GM21529 (cell line): Measurements from ENCODE around the gene CREB3L1.

Source experiments
- ATAC-seq: cut with Tn5 transposase; IDR thresholded peaks from one replicate; pipeline ENCODE4 v1.9.1; 2021; ENCODE audit not compliant: unreplicated experiment

The CREB3L1 gene

DNA sequence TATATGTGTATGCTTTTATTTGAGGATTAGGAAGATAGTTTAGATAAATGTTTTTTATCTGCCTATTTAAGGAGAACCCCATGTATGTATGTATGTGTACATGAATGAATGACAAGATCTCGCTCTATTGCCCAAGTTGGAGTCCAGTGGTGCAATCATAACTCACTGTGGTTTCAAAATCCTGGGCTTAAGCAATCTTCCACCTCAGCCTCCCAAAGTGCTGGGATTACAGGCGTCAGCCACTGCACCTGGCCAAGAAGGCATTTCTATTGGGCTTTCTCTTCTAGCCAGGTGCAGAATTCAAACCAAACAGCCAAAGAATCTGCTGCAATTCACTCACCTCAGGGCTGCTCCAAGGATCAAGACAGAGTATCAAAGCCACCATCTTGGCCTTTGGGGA lies 44.3 kb downstream of the CREB3L1 start:
- no peak for ATAC-seq

- no peak for ATAC-seq
Measured at GRCh38 chr11:46322759-46323158, 45.3 kb downstream of the CREB3L1 start.

GRCh38 chr11:46326813-46327416 lies 49.5 kb downstream of the CREB3L1 start:
- no peak for ATAC-seq

- no peak for ATAC-seq
Measured at GRCh38 chr11:46327829-46328228, 50.4 kb downstream of the CREB3L1 start.

- ATAC-seq: no peak
Measured at GRCh38 chr11:46330154-46330553, 52.7 kb downstream of the CREB3L1 start.

GRCh38 chr11:46330563-46331281 lies 53.3 kb downstream of the CREB3L1 start:
- no peak for ATAC-seq

- no peak for ATAC-seq
Measured at GRCh38 chr11:46331282-46331984, 54.0 kb downstream of the CREB3L1 start.

DNA sequence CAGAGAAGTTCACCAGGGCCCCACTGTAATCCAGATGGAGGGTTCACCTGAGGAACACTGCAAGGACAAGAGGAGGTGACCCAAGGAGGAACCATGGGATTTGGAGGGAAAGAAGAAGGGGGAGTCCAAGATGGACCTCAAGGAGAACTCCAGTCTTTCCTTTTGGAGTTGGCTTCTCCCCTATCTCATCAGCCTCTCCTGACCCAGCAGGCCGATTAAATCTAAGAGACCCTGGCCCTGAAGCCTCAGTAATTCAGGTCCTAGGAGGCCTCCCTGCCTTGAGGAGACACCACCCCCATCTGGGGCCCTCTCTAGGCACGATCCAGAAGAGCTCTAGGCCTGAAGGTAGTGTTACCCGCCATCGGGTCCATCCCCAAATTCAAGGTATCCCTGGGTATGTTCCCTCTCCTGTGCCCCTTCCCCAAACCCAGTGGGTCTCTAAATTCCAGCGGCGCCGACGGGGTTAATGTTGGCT lies 54.7 kb downstream of the CREB3L1 start:
- no peak for ATAC-seq

DNA sequence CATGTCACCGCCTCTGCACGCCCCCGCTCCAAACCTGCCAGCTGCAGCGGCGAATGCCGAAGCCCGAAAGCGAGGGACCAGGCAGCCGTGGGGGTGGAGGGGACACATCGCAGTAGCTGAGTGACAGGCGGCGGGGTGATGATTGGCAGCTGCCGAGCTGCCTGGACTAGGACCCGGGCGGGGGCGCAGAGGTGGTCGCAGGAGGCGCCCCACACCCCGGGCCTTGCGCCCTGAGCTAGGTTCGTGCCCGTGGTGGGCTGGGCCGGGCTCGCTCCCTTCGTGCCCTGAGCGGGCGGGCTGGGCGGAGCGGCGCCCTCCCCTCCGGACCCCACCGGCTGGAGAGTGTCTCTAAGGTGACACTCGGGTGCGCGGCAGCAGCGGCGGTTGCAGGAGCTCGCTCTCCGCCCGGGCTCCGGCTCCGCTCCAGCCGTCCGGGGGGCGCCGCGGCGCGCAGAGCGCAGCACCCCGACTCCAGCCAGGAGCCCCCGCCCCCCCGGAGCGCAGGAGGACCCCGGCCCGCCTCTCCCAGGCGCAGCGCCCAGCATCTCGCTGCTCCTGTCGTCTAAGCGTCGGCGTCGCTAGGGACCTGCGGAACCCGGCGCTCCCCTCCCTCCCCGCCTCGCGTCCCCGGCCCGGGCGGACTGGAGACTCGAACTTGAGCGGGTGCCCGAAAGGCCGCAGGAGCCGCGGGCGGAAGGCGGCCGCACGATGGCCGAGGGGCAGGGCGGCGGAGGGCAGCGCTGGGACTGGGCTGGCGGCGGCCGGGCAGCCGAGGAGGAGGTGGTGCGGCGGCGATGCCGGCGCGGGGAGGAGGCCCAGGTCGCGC lies 55.3 kb downstream of the CREB3L1 start:
- ATAC-seq: no peak

GRCh38 chr11:46333394-46333947 lies 56.0 kb downstream of the CREB3L1 start:
- ATAC-seq: no peak

- no peak for ATAC-seq
Measured at GRCh38 chr11:46334211-46334610, 56.7 kb downstream of the CREB3L1 start.

DNA sequence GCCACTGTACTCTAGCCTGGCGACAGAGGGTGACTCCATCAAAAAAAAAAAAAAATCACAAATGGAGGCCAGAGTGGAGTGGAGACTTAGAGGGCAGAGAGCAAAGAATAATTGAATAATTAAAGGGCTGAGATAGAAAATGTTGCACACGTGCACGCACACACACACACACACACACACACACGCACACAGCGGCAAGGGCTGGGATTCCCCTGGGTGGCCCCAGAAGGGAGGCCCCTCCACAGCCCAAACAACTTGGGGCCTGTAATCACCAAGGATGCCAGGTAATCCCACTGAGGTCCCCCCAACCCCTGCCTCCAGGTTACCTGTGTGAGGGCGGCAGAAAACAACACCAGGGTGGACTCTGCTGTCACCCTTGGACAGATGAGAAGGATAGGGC lies 57.8 kb downstream of the CREB3L1 start:
- ATAC-seq: no peak

- no peak for ATAC-seq
Measured at GRCh38 chr11:46335890-46336562, 58.6 kb downstream of the CREB3L1 start.

- ATAC-seq: no peak
Measured at GRCh38 chr11:46336563-46337180, 59.2 kb downstream of the CREB3L1 start.

GRCh38 chr11:46337626-46338345 lies 60.3 kb downstream of the CREB3L1 start:
- no peak for ATAC-seq

DNA sequence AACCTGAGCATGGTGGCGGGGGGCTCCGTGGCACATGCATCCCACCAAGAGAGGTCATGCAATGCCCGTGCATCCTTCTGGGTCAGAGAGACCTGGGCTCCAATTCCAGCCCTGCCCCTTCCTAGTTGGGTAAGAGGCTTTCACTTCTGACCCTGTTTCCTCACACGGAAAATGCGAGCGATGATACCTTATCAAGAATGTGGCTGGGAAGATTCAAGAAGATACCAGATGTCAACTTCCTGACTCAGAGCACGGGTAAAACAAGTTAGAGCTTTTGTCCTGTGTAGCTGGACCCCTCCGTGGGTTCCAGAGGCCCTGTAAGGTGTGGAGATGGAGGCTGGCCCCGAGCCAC lies 61.1 kb downstream of the CREB3L1 start:
- ATAC-seq: no peak

DNA sequence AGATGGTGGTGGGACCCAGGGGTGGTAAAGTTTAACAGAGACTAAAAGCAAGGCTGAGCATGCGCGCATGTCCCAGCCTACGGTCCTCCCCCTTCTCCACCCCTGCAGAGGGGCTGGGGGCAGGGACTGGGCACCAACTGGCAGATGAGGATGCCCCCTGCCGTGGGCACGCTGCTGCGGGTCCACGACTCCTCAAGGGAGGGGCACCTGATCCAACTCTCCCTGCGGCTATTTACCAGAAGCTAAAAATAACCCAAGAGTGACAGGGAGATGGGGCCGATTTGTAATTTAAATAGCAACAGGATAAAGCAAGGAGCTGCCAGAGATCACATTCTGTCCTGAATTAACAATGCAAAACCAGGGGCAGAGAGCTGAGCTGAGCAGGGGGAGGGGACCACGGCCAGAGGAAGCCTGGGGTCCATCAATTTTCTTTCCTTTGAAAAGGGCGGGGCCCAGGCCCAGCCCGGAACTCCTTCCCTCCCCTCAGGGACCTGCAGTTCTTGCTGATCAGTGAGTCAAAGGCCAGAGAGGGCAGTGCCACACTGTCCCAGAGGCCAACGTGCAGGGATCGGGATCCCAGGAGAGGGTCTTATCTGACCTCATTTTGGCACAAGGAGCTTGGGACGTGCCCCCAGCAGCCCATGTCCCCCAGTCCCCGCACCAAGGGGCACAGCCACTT lies 61.7 kb downstream of the CREB3L1 start:
- ATAC-seq: no peak

DNA sequence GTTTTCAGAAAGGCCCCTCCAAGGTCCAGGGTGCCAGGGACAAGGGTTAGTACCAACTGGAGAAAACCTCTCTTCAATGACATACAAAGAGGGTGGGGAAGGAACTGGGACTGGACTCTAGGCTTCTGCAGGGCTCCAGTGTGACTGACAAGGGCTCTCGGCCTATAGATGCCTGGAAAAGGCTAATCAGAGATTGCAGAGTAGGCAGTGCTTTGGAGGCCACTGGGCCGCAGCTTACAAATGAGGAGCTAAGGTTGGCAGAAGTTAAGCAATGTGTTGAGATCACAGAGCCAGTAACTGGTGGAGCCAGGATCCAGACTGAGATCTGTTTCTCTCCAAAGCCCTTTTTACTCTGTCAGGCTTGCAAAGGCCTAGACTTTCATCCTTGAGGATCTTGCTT lies 62.4 kb downstream of the CREB3L1 start:
- ATAC-seq: no peak

GRCh38 chr11:46341454-46341853 lies 64.0 kb downstream of the CREB3L1 start:
- ATAC-seq: no peak
